Gastroesophageal sphincter (tissue), 3 donors: Measurements from ENCODE around the gene XYLT2.

Source experiments
- CTCF ChIP-seq, 4 experiments: fragments of 200-600 bp in 2 of 4; fragments of 450-650 bp in 2 of 4; sonication (generic) in 1 of 4; IDR thresholded peaks; one replicate each; pipeline ENCODE4 v1.5.1; 2017 to 2019; ENCODE audit warnings: antibody characterized with exemption in 4 of 4, mild to moderate bottlenecking in 2 of 4, moderate library complexity in 2 of 4
- EP300 ChIP-seq: sonication (generic); formaldehyde crosslinking; IDR thresholded peaks from one replicate; pipeline ENCODE4 v1.6.1; 2017; ENCODE audit warnings: antibody characterized with exemption, mild to moderate bottlenecking
- POLR2A ChIP-seq, 2 donors: fragments of 450-650 bp; IDR thresholded peaks; one replicate each; pipeline ENCODE4 v1.6.1; 2017; ENCODE audit warnings: antibody characterized with exemption in 2 of 2, mild to moderate bottlenecking in 2 of 2, moderate library complexity in 1 of 2

- no peak for TF ChIP-seq CTCF (IDR thresholded peaks at IDR 0.05)
- no peak for TF ChIP-seq POLR2A (IDR thresholded peaks at IDR 0.05)
- no peak for TF ChIP-seq EP300
Observed at GRCh38 chr17:50344731-50345365, 1.1 kb upstream of the XYLT2 start.
